ENCODE results near the gene SORCS2.

- no peak for TF ChIP-seq REST (IDR thresholded peaks at IDR 0.05; ENCODE audit: insufficient read depth in 1 of 2, low read depth in 2 of 2, low read length in 2 of 2)
- TF ChIP-seq TAF1 (IDR thresholded peaks at IDR 0.05; ENCODE audit: borderline replicate concordance, insufficient read depth, low read length) = no peak
- TF ChIP-seq POLR2AphosphoS5 (IDR thresholded peaks at IDR 0.05; ENCODE audit: low read depth, low read length) = no peak
- no peak for TF ChIP-seq SIN3A (IDR thresholded peaks at IDR 0.05; ENCODE audit: borderline replicate concordance, insufficient read depth, low read length)
Observed at GRCh38 chr4:7261087-7261486, 68.7 kb downstream of the SORCS2 start.

Data from PFSK-1 (cell line).